Skin epidermis (tissue), 12 donors: ENCODE measurements around the gene OXLD1.
A peak's percentile ranks its signal among the peaks of the same experiment; 100 is the strongest.
"Not testable (repeated sequence)": the region's sequence is repeated elsewhere in the genome, so short reads cannot be mapped to it uniquely, and the experiment has no call there.

Source experiments
- H3K27ac ChIP-seq, 21 experiments: fragments of 200-600 bp; sonication (generic) in 11 of 21; one replicate each; pipeline ENCODE4 v1.5.0; 2020; ENCODE audit warnings: mild to moderate bottlenecking in 3 of 21, inconsistent platforms in 2 of 21, moderate library complexity in 2 of 21
- H3K4me3 ChIP-seq, 7 experiments: fragments of 200-600 bp; sonication (generic) in 2 of 7; one replicate each; pipeline ENCODE4 v1.5.0; 2020; ENCODE audit warnings: inconsistent platforms in 2 of 7, mild to moderate bottlenecking in 2 of 7, moderate library complexity in 1 of 7

Gene OXLD1

GRCh38 chr17:81636505-81637288 lies 29.7 kb downstream of the OXLD1 start, which contains the start of the genes NPLOC4 and TSPAN10:
TSS of gene NPLOC4 (minus strand) at chr17:81637112. CDS start at chr17:81636930, 182 bp downstream.
TSS of gene TSPAN10 (plus strand) at chr17:81637196. CDS start at chr17:81642413, 5,217 bp downstream.
- Histone ChIP-seq H3K27ac (peak within 1 kb of the TSS; percentile 80 to 98 (median 95)), H3K4me3 (peak within 1 kb of the TSS; percentile 79 to 93 (median 90))

- Histone ChIP-seq H3K4me3 (peak overlapping the region; percentile 79 to 93 (median 90)), H3K27ac (peak overlapping the region; percentile 80 to 98 (median 95))
These were observed 30.4 kb downstream of the OXLD1 start for GRCh38 chr17:81635973-81636504.

GRCh38 chr17:81635431-81635830 lies 31.0 kb downstream of the OXLD1 start:
- Histone ChIP-seq H3K27ac (peak overlapping the region in 8 of 21 experiments; percentile 91 to 98 (median 96)), H3K4me3 (peak overlapping the region in 6 of 7 experiments; percentile 79 to 93 (median 92))

GRCh38 chr17:81631482-81631881 lies 34.9 kb downstream of the OXLD1 start:
- Histone ChIP-seq H3K27ac (no peak overlapping the region), H3K4me3 (no peak overlapping the region)

- Histone ChIP-seq H3K27ac (no peak overlapping the region), H3K4me3 (no peak overlapping the region)
These were observed 36.1 kb downstream of the OXLD1 start for GRCh38 chr17:81630274-81630673.

GRCh38 chr17:81621494-81622130 lies 44.8 kb downstream of the OXLD1 start:
- Histone ChIP-seq H3K4me3 (no peak overlapping the region), H3K27ac (no peak overlapping the region)

- not testable (repeated sequence) for H3K4me3 ChIP-seq, H3K27ac ChIP-seq
These were observed 48.1 kb downstream of the OXLD1 start for GRCh38 chr17:81618307-81618706.

- Histone ChIP-seq H3K4me3 (no peak overlapping the region), H3K27ac (no peak overlapping the region)
These were observed 49.5 kb downstream of the OXLD1 start for GRCh38 chr17:81616877-81617276.

- H3K4me3 ChIP-seq: no peak overlapping the region
- peak overlapping the region in 1 of 21 experiments; percentile 33 for H3K27ac ChIP-seq
These were observed 50.9 kb downstream of the OXLD1 start for GRCh38 chr17:81615401-81615930.
